GM11168 (cell line): ENCODE measurements around the gene MITF.

Experiments used
- in situ Hi-C: fragments of 300-500 bp; cut with MboI; formaldehyde crosslinking; loops from one replicate; pipeline ENCODE4 v1.12.0; 2022; ENCODE audit warnings: low sequenced_read_pairs; ENCODE audit not compliant: unreplicated experiment

MITF gene

DNA sequence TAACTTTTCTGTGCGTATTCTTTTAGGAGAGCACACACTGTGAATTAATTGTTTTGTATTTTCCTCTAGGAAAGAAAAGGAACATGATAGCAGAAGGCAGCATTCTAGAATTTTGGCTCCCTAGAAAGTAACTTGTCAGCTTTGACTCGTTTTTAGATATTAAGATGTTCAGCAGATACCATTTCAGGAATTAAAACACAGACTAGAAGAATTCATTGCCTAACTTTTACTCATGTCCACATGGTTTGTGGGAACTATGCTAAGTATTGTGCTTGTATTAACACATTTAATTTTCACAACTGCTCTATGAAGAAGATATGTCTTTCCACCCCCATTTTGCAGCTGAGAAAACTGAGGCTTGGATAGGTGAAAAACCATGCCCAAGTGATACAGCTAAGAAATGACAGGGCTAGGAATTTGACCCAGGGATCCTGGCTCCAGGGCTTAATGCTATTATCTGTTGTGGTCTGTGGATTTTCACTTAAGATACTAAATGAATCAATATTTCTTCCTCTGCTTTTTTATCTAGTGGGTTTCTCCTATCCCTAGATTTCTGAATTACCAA is 128.8 kb downstream of the MITF start:
- in situ Hi-C loops = no loop called here

DNA sequence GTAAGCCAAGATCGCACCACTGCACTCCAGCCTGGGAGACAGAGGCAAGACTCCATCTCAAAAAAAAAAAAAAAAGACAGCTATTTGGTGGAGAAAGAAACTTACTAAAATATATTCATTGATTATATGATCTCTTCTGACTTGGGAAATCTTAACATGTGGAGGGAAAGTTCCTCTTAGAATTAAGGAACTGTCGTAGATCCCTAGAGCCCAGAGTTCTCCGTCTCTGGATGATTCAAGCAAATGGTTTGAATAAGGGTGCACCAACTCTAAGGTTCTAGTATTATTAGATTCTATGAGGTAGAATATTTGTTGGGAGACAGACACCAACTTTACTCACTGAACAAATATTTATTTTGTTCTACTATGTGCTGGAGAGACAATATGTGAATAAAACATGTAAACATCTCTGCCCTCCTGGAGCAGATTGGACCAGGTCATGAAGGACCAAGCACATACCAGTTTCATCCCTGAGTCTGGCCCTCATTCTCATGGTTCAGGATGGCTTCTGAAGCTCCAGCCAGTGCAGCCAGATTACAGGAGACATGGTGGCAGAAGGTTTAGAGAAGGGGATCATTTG is 129.7 kb downstream of the MITF start:
- in situ Hi-C loops = no loop called here

DNA sequence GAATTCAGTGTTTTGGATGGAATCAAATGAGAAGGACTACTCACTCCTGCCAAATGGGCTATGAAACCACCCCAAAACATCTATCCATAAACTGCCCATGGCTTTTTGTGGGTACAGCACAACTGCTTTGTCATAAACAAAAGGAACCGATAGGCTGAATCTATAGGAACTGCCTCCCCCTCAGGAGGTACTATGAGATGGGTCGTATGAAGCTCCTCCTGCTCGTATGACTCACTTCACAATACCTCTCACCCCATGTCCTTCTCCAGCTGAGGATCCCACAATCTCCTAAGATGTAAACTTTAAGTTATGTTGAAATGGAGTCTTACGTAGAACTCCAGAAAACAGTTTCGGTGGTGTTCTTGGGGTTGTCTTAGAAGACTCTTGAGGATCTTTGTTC is 130.4 kb downstream of the MITF start:
- in situ Hi-C loops = no loop called here

DNA sequence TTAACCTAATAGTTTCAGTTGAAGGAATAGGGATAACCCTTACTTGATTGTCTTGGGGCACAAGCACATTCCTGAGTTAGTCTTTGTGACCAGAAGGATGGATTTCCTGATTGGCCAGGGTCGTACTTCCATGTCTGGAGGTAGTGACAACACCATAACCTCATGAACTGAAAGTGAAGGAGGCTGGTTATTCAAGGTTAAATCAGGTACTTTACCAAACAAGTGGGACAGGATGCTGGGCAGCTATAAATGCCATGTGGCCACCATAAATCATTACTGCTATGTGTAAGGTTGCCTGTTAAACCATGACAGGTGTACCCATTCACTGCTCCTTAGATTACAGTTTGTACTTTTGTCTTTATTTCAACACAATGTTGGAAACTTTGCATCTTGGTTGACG is 132.0 kb downstream of the MITF start:
- in situ Hi-C loops = no loop called here

DNA sequence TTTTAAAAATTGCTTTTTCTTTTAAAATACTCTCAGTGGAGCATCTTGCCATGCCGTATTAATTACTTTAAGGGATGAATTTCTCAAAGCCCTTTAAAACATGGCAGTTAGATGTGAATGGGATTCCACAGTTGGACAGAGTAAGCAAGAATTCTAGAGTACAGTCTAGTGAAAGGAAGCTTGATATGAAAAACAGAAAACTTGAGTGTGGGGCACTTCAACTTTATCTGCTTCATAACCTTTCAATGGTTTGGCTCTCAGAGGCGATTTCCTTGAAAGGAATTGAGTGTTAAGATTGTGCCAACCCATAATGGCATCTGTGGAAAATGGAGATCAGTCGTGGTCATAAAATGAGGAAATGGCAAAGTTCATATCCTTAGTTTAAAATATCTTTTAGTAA is 132.6 kb downstream of the MITF start:
- in situ Hi-C loops = no loop called here

DNA sequence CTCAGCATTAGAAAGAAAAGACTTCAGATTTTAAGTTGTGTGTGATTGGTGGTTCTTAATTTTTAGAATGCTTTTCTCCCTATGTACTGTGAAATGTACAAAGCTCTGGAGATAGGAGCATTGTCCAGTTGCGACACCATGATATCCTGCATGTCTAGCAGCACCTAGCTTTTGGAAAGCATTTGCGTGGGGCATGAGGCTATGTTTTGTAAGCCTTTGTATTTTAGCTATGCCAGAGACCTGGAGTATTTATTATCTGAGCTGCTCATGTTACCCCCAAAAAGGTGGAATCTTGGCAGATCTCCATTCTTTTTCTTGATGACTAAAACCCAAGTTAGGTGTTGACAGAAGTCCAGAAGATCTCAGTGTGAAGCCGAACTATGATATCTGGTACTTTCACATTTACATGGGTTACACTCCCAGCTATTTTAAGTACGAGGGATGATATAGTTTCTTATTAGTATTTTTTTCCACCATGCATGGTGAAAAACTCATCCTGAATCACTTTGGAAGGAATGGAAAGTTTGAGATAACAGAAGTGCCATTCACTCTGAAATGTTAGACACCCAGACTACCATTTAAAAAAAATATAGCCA is 133.6 kb downstream of the MITF start:
- in situ Hi-C loops = no loop called here

DNA sequence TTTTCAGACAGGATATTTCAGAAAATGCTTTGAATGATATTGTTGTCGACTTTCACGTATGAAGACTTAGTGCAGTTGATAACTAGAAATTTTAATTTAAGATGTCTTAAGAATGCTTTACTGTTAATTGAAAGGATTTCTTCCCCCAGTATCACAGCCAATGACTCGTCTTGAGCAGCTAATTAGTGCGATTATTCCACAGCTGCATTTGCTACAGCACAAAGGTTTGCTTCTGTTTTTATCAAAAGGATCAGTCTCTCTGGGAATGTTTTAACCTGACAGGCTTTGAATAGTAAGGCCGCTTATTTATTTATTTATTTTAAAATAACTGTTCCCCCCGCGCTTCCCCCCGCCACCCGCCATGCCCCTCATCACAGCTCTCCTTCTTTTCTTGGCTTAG is 136.8 kb downstream of the MITF start:
- in situ Hi-C loops = no loop called here

DNA sequence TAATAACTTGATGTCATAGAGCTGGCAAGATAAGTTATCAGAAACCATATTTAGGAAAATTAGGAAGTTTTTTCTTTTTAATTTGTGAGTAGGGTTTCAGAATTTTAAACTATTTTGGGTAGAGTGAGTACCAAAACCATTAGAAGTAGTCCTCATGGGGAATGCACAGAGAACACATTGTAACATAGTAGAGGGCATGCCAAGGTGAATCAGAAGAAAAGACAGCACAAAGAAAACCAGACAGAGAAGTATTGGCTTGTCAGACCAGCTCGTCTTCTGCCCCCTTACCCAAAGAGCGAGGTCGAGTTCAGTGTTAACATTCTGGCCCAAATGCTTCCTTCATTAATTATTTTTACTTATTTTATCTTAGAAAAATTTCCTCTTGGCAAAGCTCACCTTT is 139.0 kb downstream of the MITF start:
- in situ Hi-C loops = no loop called here

DNA sequence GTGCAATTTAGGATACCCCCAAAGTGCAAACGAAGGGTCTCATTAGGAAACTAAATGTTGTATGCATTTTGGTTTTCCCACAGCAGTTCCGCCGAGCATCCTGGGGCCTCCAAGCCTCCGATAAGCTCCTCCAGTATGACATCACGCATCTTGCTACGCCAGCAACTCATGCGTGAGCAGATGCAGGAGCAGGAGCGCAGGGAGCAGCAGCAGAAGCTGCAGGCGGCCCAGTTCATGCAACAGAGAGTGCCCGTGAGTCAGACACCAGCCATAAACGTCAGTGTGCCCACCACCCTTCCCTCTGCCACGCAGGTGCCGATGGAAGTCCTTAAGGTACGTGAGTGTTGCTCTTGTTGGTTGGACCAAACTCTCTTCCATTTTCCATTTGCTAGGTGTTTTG is 139.8 kb downstream of the MITF start:
- in situ Hi-C loops = no loop called here

DNA sequence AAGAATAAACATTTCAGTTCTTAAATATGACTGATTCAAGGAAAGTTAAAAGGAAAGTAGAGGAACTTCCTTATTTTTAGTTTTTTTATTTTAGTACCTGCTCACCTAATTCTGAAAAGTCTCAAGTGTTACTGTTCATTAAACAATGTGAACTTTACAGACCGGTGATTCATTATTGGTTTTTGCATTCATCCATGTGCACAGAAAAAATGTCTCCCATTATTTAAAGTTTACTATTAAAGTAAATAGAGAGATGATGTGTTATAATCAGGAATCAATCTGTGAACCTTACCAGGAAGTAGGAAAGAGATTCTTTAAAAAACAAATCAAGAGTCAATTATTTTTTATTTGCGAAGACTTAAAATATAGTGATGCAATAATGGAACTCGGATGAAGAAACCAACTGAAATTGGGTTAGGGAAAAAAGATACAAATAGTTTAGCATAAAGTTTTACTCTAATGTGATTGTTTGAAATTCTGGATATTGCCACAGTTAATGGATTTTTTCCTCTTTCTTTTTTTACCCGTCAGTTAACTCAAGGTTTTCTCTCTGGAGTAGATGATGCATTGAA is 140.9 kb downstream of the MITF start:
- in situ Hi-C loops = no loop called here

DNA sequence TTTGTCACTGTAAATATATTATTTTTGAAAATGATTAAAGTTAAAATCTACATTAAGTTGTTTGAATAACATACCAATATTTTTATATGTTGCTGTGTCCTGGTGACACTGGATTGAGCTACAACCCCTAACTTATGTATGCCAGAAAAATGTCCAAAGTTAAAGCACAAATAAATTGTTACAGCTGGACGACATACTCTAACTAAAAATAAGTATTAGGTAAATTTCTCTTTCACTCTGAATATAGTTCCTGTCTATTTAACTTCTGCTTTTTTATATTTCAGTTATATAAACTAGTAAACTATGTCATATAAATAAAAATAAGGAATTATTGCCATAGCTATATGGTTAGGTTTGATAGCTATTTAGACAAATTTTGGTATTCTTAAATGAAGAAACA is 141.8 kb downstream of the MITF start:
- in situ Hi-C loops = no loop called here

DNA sequence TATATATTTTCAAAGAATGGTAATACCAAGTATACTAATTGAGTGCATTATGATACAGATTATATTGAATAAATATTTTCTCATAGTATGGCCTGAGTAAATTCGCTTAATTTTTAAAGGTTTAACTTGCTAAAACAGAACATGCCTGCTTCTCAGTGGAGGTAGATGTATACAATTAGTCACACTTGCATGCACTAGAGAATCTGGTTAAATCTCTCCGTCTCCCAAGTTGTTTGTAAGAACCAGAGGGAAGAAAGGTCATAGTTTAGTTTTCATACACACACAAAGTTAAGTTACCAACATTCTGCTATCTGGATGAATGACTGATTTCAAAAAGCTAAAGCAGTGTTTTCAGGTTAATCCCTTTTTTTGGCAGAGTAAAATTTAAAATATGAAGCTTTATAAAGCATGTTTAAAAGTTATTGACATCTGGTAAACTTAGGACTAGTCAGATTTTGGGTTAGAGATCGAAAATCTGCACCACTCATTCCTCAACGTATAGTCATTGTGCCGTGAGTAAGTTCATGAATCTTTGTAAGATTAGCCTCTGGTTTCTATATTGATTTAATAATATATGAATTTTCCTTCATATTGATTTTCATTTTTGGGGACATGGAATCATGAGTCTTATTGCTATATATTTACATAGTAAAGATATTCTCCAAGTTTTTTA is 142.6 kb downstream of the MITF start:
- in situ Hi-C loops = no loop called here

DNA sequence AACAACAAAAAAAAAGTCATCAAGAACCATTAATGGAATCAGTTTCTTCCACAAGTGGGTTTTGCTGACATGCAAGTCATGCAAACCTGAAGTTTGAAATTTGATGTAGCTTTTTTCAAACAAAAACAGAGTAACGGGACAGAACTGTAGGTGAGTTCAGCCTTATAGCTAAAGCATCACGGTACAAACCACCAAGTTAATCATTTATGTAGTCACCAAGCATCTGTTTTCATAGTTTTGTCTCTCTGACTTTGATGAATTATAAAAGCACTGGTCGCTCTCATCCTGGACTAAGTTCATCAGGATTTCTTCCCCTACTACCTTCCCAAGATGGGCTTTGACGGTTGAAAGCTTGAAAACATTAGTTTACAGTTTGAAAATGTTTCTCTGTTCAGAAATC is 143.3 kb downstream of the MITF start:
- in situ Hi-C loops = no loop called here

DNA sequence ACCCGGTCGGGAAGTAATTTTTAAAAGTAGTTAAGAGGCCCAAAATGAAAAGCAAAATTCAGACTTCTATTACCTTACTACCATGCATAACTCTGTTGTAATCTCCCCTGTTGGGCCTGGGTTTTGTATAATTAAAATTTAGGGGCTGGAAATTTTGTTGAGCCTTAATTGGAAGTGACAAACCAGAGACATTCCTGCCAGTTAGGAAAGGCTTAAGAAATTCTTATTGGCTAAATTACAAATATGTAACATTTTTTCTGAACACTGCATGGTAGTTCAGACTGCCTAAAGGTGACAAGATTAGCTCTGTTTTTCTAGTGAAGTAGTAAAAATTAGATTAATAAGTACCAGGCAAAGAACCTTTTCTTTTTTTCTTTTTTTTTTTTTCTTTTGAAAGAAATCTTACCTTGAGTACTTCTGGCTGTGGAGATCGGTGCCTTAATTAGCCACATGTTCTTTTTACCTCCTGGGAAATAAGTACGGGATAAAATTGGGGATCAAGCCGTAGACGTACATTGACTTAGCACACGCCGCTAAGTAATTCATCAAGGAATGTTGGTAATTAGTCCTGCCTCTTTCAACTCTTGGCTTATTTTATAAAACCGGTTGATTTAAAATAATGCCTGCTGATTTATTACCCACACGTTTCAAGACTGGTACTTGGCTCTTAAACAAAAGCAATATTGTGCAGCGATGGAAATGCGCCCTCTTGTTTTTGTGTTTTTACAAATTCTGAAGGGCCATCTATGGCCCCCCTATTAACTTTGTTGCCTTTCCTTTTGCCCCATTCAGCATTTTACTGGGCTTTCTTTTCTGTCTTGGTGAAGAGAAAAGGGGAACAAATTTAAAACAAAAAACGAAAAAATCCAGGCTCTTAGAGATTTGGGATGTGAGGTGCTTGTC is 149.0 kb downstream of the MITF start:
- in situ Hi-C loops = no loop called here

DNA sequence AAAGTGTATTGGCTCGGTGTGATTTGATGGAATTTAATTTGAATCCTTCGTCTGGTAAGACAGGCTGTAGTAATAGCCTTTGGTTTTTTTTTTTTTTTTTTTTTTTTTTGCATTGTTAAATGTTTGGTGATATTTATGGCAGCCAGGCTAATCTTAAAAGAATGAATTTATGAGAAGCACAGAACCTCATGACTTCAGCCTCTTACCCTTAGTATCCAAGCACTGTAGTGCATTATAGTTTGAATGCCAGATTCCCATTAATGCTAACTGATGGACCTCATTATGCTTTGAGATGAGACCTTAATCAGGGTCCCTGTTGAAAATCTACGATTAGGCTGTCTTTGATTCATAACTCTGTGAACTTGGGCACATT is 149.7 kb downstream of the MITF start:
- in situ Hi-C loops = no loop called here

DNA sequence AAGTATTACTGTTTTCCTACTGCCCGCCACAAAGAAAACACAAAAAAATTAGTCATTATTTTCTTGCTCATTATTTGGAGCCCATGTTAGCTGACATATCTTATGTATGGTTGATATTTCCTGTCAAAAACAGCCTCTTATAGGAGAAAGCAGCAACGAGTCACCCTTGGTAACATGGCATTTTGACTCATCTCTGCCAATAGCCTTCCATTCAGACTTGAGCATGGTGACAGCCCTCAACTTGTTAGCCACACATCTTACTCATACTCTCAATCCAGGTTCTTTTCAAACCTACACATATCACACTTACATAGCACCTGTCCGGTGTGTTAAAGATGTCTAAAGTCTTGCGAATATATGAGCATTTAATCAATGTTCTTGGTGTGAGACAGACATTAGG is 150.8 kb downstream of the MITF start:
- in situ Hi-C loops = no loop called here

DNA sequence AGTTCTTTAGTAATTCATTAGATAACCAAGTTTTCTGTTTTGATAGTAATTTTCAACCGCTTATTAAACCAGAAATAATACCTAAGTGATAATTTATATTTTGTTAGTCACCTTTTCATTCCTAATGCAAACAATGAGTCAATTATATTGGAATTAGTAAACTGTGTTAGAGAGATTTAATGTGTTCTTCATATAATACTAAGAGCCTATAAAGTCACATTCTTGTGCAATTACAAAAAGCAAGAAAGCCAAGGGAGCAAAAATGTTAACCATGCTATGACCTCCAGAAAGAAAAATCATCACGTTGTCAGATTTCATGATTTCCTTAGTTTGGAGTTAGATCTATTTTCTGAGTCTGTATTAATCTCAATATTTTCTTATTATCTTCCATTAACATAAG is 151.4 kb downstream of the MITF start:
- in situ Hi-C loops = no loop called here

DNA sequence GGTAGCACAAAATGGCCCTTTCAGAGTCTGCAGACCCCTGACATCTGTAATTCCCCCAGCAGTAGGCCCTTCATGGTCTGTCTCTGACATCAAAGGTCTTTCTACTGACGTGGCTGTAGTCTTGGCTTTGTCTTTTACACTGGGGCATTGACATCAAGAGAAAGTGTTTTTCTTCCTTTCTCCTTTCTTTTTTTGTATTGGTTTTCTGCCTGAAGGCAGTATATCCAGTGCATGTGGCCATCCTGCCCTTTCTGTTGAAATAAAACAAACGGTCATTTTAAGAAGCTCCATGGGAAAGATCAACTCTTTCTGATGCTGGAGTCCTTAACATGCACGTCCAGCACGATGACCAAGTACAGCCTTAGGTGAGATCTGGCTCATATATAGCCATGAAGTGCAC is 153.4 kb downstream of the MITF start:
- in situ Hi-C loops = no loop called here

DNA sequence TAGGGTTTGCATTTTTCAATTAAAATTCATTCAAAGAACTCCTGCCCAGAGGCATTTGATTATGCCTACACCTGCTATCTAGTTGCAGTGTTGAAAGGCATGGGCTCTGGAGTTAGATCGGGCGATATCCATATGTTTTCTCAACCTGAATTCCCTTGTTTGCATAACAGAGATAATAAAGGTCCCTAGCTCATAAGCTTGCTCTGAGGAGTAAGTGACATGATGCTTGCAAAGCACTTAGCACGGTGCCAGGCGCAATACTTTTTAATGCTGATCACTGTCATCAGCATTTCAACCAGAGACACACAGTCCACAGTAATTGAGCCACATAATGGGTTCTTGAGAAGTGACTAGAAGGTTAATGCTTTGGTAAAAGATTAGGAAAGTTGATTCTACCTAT is 154.0 kb downstream of the MITF start:
- in situ Hi-C loops = no loop called here

DNA sequence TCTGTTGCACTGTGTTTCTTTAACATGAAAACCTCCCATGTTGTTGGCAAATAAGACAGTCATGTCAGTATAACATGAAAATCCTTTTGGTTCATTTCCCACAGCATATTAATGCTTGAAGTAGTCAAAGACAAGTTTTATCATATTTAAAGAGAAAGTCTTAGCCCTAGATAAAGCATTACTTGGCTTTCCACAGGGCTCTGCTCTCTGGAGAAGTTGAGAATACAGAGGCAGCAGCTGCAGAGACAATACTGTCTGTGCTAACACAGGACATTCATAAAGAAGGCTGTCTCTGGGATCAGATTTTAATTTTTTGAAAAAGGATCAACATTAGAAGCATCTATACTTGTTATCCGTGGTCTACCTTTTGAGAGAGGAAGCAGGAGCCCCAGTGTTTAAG is 156.8 kb downstream of the MITF start:
- in situ Hi-C loops = no loop called here

DNA sequence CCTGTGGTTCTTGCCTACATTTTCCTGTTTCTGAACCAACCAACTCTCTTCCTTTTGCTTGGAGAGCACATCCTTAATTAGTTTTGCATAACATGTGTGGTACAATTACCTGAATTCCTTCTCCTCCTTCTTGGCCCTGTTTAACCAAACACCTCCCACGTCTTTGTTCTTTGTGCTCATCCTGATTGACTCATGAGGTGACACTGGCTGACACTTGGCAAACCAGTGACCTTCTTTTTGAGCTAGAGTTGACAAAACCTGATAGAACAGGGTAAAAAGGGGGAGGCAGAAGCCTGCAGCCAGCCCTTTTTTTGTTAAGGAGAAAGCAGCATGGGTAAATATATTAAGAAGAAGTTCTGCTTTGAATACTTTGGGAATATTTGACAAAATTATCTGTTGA is 161.1 kb downstream of the MITF start:
- in situ Hi-C loops = no loop called here
